ENCODE results near the gene SUPT5H. TPM values are rescaled to one million over a fixed set of nuclear protein-coding genes. Genes with fewer than 3 reads are reported as not detected.
A peak's percentile ranks its signal among the peaks of the same experiment; 100 is the strongest.

SUPT5H gene
- total and polyA plus RNA-seq, 2 of the 4 experiments (the other 2 are of a cell fraction): 75.3 to 116 TPM

- POLR2A ChIA-PET (ENCODE audit: unreplicated experiment): no interaction called here
- in situ Hi-C loops (cut with MboI; ENCODE audit: low sequenced_read_pairs): no loop called here
- H3K23ac ChIP-seq (ENCODE audit: low read depth, low read length): no peak overlapping the region
- H3K9me1 ChIP-seq (ENCODE audit: insufficient read depth, low read length): peaks cover 9% of the 10 kb centered on the region
- peaks cover 15% of the 10 kb centered on the region for H3K36me3 ChIP-seq (ENCODE audit: control insufficient read depth, insufficient read depth, low read length)
- no peak overlapping the region for H3K9ac ChIP-seq (ENCODE audit: low read depth, low read length)
- H2BK5ac ChIP-seq (ENCODE audit: low read depth, low read length, poor library complexity, severe bottlenecking): no peak overlapping the region
- dilution Hi-C loops (cut with HindIII; ENCODE audit: low sequenced_read_pairs, unreplicated experiment): no loop called here
- peaks cover 37% of the 10 kb centered on the region for H4K20me1 ChIP-seq (ENCODE audit: insufficient read depth, low read length)
- peaks cover 0 to 37% of the 10 kb centered on the region in 2 experiments; a peak in 2 of 4 replicates for H3K79me1 ChIP-seq (ENCODE audit: low read depth in 1 of 2, low read length in 2 of 2)
- H3K4me1 ChIP-seq (ENCODE audit: control insufficient read depth, insufficient read depth, low read length): peaks cover 27% of the 10 kb centered on the region
- H3K27ac ChIP-seq (ENCODE audit: insufficient read depth, low read length): 0 out of 2 replicates have a peak overlapping the region, but pooled peaks have one; percentile 5
- no TSS peak for BruUV-seq (replicated peaks)
- no peak overlapping the region for H3K4me2 ChIP-seq (ENCODE audit: low read depth, low read length)
- intact Hi-C loops (cut with micrococcal nuclease): no loop called here
- no peak overlapping the region for H4K8ac ChIP-seq (ENCODE audit: low read depth in 2 of 2, low read length in 2 of 2)
- peak overlapping the region; percentile 49; the same call in 1 of the 2 replicates for H2BK120ac ChIP-seq (ENCODE audit: low read depth, low read length)
- H2BK20ac ChIP-seq (ENCODE audit: low read depth, low read length): 0 out of 2 replicates have a peak overlapping the region, but pooled peaks have one; percentile 9
- no peak overlapping the region for H3K56ac ChIP-seq (ENCODE audit: extremely low read depth, insufficient read depth, low read length)
- no peak overlapping the region for H3K14ac ChIP-seq (replicated peaks; ENCODE audit: low read depth, low read length)
- H2AK9ac ChIP-seq (replicated peaks; ENCODE audit: low read depth, low read length, poor library complexity): no peak overlapping the region
- no peak overlapping the region for H4K5ac ChIP-seq (ENCODE audit: low read depth, low read length)
- H2AK5ac ChIP-seq (ENCODE audit: low read depth, low read length): peak overlapping the region; percentile 72
- no peak overlapping the region; the same call in 1 of the 2 replicates for H3K18ac ChIP-seq (ENCODE audit: low read depth, low read length)
- H3K4me3 ChIP-seq (ENCODE audit: insufficient read depth, low read depth, low read length): no peak overlapping the region
- peak overlapping the region; percentile 58 for H3K4ac ChIP-seq (ENCODE audit: low read depth, low read length)
- ATAC-seq (ENCODE audit: low read depth): no peak
- H2BK15ac ChIP-seq (ENCODE audit: low read depth, low read length): peak overlapping the region; percentile 15; the same call in 2 of the 3 replicates
- H2AFZ ChIP-seq (replicated peaks; ENCODE audit: low read length, poor library complexity): no peak overlapping the region
- no peak for DNase-seq
- H3K27me3 ChIP-seq (ENCODE audit: control insufficient read depth, insufficient read depth, low read length): no peaks in the 10 kb centered on the region
- WGBS, 2 experiments (ENCODE audit: extremely low coverage in 2 of 2, insufficient read length in 1 of 2): 100% methylated on average over 1 of the region's 17 CpGs; no CpG with 5 or more reads in 1 of the 2 experiments
- CTCF ChIA-PET: no interaction called here
- H3K9me3 ChIP-seq (ENCODE audit: control insufficient read depth, insufficient read depth, low read length): no peaks in the 10 kb centered on the region
- H4K91ac ChIP-seq (ENCODE audit: insufficient read depth, low read depth, low read length): no peak overlapping the region
- TF ChIP-seq ELK1 (IDR thresholded peaks at IDR 0.05; ENCODE audit: borderline replicate concordance, low read depth, low read length) (no peak), RCOR1 (IDR thresholded peaks at IDR 0.05; ENCODE audit: insufficient replicate concordance, low read length) (no peak), USF2 (IDR thresholded peaks at IDR 0.05; ENCODE audit: low read depth, low read length) (no peak), NFE2L2 (IDR thresholded peaks at IDR 0.05; ENCODE audit: low read depth, low read length) (no peak), CEBPB (IDR thresholded peaks at IDR 0.05; ENCODE audit: low read depth, low read length) (no peak), POLR2A (IDR thresholded peaks at IDR 0.05; ENCODE audit: low read depth, low read length) (no peak), MXI1 (IDR thresholded peaks at IDR 0.05; ENCODE audit: borderline replicate concordance, low read depth, low read length) (no peak), CHD1 (IDR thresholded peaks at IDR 0.05; ENCODE audit: low read depth, low read length) (no peak), FOS (IDR thresholded peaks at IDR 0.05; ENCODE audit: low read depth, low read length) (no peak), RAD21 (IDR thresholded peaks at IDR 0.05; ENCODE audit: low read length) (no peak), MAFK (IDR thresholded peaks at IDR 0.05; ENCODE audit: low read depth, low read length) (no peak), RFX5 (IDR thresholded peaks at IDR 0.05; ENCODE audit: low read depth, low read length) (no peak), MAZ (IDR thresholded peaks at IDR 0.05; ENCODE audit: borderline replicate concordance, low read depth, low read length) (no peak), CTCF (conservative IDR thresholded peaks at IDR 0.05; ENCODE audit: low read depth, low read length) (no peak), BHLHE40 (IDR thresholded peaks at IDR 0.05; ENCODE audit: low read depth, low read length) (no peak)
These were observed 40.0 kb upstream of the SUPT5H start for GRCh38 chr19:39405261-39405957.
